Breast epithelium (tissue), 3 donors: ENCODE results near the gene SDR42E2.

ENCODE experiments used
- POLR2AphosphoS5 ChIP-seq, 3 donors: sonication (generic); formaldehyde crosslinking; IDR thresholded peaks; one replicate each; pipeline ENCODE4 v1.6.1; 2017; ENCODE audit warnings: antibody characterized with exemption in 3 of 3
- TF ChIP-seq, protein P1 (sequence below), 3 donors: fragments of 450-650 bp; IDR thresholded peaks; one replicate each; pipeline ENCODE4 v1.5.1; 2016 to 2017; ENCODE audit warnings: antibody characterized with exemption in 3 of 3, mild to moderate bottlenecking in 3 of 3, moderate library complexity in 3 of 3

DNA sequence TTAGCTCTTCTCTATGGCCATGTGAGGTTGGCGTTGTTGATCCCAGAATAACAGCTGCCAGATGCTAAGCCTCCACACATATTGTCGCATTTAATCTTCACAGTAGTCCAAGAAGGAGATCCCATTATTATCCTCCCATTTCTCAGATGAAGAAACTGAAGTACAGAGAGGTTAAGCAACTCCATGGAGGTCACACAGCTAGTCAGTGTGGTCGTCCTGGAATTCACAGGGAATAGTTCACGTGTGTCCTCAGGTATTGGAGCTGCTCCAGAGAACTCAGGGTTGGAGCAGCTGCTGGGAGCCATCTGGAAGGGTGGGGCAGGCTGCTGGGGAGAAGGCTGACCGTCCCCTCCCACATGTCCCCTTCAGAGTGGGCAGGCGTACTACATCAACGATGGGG, 19.5 kb downstream of the SDR42E2 start:
- TF ChIP-seq, protein P1, sequence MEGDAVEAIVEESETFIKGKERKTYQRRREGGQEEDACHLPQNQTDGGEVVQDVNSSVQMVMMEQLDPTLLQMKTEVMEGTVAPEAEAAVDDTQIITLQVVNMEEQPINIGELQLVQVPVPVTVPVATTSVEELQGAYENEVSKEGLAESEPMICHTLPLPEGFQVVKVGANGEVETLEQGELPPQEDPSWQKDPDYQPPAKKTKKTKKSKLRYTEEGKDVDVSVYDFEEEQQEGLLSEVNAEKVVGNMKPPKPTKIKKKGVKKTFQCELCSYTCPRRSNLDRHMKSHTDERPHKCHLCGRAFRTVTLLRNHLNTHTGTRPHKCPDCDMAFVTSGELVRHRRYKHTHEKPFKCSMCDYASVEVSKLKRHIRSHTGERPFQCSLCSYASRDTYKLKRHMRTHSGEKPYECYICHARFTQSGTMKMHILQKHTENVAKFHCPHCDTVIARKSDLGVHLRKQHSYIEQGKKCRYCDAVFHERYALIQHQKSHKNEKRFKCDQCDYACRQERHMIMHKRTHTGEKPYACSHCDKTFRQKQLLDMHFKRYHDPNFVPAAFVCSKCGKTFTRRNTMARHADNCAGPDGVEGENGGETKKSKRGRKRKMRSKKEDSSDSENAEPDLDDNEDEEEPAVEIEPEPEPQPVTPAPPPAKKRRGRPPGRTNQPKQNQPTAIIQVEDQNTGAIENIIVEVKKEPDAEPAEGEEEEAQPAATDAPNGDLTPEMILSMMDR (IDR thresholded peaks at IDR 0.05), result no peak
- TF ChIP-seq POLR2AphosphoS5 (IDR thresholded peaks at IDR 0.05), result no peak
